Esophagus muscularis mucosa (tissue), 4 donors: ENCODE measurements around the gene IL37. TPM values are rescaled to one million over a fixed set of nuclear protein-coding genes. Genes with fewer than 3 reads are reported as not detected.
A peak's percentile ranks its signal among the peaks of the same experiment; 100 is the strongest.

Source experiments
- DNase-seq: peaks from one replicate; pipeline ENCODE4 v3.0.0-alpha.2; 2017; ENCODE audit errors: extremely low spot score
- H3K27ac ChIP-seq, 4 donors: fragments of 200-600 bp; sonication (generic); replicated peaks in 1 of 4; 1 replicate in 3 of 4; 2 replicates in 1 of 4; pipeline ENCODE4 v1.5.1; 2016 to 2019; ENCODE audit warnings: mild to moderate bottlenecking in 1 of 4
- H3K27me3 ChIP-seq, 4 donors: fragments of 200-600 bp; sonication (generic); one replicate each; pipeline versions ENCODE4 v1.5.1 to v1.6.0; 2016 to 2019
- H3K36me3 ChIP-seq, 4 donors: fragments of 200-600 bp; sonication (generic); one replicate each; pipeline ENCODE4 v1.5.1; 2016 to 2019
- H3K4me1 ChIP-seq, 4 donors: fragments of 200-600 bp; sonication (generic); one replicate each; pipeline ENCODE4 v1.5.1; 2016 to 2019
- H3K4me3 ChIP-seq, 4 donors: fragments of 200-600 bp; sonication (generic); 1 replicate in 2 of 4; 2 replicates in 2 of 4; pipeline ENCODE4 v1.5.1; 2016 to 2019; ENCODE audit warnings: mild to moderate bottlenecking in 4 of 4, moderate library complexity in 1 of 4
- H3K9me3 ChIP-seq, 4 donors: fragments of 200-600 bp; sonication (generic); 1 replicate in 3 of 4; 2 replicates in 1 of 4; pipeline ENCODE4 v1.5.1; 2016 to 2019
- EP300 ChIP-seq: sonication (generic); formaldehyde crosslinking; IDR thresholded peaks from one replicate; pipeline ENCODE4 v1.6.1; 2017; ENCODE audit warnings: antibody characterized with exemption
- POLR2A ChIP-seq: fragments of 450-650 bp; IDR thresholded peaks from one replicate; pipeline ENCODE4 v1.6.1; 2017; ENCODE audit warnings: antibody characterized with exemption, moderate library complexity, mild to moderate bottlenecking, low read depth
- POLR2AphosphoS5 ChIP-seq, 2 donors: sonication (generic); formaldehyde crosslinking; IDR thresholded peaks; one replicate each; pipeline ENCODE4 v1.6.1; 2017; ENCODE audit warnings: antibody characterized with exemption in 2 of 2
- WGBS: methylation state at CpG from one replicate; pipeline ENCODE4 v1.1.5; 2018; 5-methylcytosine and 5-hydroxymethylcytosine counted together
- intact Hi-C: fragments of 100-400 bp; cut with DNase I; formaldehyde crosslinking; loops from one replicate; pipeline ENCODE4 v1.15.1; 2023
- total RNA-seq, 4 donors: library from RNA; depleted of rRNA; stranded (reverse); fragments of >200 nt; gene quantifications; one replicate each; pipeline versions ENCODE4 v1.1.0 to v1.2.1, GENCODE V29; 2016
- TF ChIP-seq, protein P1 (sequence below), 3 experiments: fragments of 200-600 bp in 2 of 3; fragments of 450-650 bp in 1 of 3; sonication (generic) in 2 of 3; IDR thresholded peaks; one replicate each; pipeline ENCODE4 v1.5.1; 2017 to 2019; ENCODE audit warnings: antibody characterized with exemption in 3 of 3, mild to moderate bottlenecking in 2 of 3, moderate library complexity in 1 of 3

Gene IL37
- total RNA-seq, 4 donors from 2014 or later, result not detected

DNA sequence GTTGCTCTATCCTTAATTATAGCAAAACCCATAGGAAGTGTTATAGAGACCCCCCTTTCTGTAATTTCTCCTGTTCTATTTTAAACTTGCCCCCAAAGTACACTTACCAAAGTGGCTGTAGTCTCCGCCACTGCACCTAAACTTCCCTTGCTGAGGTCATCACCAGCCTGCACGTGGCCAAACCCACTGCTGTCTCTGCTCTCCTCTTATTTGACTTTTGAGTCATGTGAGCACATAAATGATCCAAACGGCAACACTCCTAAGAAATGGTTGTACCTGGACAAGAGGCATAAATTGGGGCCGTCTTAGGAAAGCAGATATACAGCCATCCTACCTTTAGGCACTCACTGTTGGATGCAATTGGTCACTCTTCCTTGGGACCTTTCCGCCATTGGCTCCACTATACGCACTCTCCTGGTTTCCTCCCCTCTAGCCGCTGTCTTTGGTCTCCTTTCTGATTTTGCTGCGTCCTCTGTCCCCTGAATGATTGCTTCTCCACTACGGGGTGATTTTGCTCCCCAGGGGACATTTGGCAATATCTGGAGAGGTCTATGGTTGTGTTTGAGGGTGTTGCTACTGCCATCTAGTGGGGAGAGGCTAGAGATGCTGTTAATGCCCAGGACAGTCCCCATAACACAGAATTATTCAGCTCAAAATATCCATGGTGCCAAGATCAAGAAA lies 47.6 kb downstream of the IL37 start:
- peak; percentile 74 for DNase-seq
- H3K27me3 ChIP-seq, result peaks cover 0 to 6% (median 0%) of the 10 kb centered on the region in 4 donors

DNA sequence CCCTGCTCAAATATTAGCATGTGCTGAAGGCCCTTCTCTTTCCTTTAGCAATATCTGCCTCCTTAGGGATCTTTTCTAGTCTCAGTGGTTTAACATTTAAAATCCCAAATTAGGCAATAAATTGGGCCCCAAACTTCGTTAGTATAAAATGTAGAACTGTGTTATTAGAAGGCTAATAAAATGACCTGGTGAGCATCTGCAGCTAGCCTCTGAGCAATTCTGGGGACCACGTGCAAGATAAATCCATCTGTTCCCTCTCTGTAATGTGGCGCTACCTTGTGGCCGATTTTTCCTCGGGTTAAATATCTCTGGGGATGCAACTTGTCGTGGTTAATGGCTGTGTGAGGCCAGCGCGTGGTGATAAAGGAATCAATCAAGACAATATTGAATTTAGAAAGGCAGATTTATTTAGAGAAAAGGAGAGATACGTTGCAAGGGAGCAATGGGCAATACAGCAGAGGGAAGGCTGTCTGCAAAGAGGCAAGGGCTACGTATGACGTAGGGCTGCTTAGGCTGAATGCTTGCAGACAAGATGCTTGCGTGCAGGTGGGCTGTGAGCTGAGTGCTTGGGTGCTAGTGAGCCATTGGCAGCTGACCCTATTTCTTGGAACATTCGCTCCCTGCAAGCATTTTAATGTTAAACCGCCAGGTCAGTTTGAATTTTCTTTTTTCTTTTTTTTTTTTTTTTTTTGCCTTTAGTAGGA lies 48.3 kb downstream of the IL37 start:
- Histone ChIP-seq H3K9me3 (no peaks in the 10 kb centered on the region), H3K36me3 (no peaks in the 10 kb centered on the region), H3K4me3 (no peak overlapping the region), H3K27me3 (peaks cover 0 to 6% (median 0%) of the 10 kb centered on the region in 4 donors), H3K27ac (no peak overlapping the region), H3K4me1 (no peaks in the 10 kb centered on the region)
- peak; percentile 57 for DNase-seq
- intact Hi-C loops, result loop anchor here (5.0 to 10.0 kb wide), 2 partner anchors 207 to 354 kb away; no protein-coding TSS in a partner anchor
- TF ChIP-seq EP300, result no peak
- TF ChIP-seq, protein P1, sequence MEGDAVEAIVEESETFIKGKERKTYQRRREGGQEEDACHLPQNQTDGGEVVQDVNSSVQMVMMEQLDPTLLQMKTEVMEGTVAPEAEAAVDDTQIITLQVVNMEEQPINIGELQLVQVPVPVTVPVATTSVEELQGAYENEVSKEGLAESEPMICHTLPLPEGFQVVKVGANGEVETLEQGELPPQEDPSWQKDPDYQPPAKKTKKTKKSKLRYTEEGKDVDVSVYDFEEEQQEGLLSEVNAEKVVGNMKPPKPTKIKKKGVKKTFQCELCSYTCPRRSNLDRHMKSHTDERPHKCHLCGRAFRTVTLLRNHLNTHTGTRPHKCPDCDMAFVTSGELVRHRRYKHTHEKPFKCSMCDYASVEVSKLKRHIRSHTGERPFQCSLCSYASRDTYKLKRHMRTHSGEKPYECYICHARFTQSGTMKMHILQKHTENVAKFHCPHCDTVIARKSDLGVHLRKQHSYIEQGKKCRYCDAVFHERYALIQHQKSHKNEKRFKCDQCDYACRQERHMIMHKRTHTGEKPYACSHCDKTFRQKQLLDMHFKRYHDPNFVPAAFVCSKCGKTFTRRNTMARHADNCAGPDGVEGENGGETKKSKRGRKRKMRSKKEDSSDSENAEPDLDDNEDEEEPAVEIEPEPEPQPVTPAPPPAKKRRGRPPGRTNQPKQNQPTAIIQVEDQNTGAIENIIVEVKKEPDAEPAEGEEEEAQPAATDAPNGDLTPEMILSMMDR (IDR thresholded peaks at IDR 0.05), result peak in 1 of 3 experiments; percentile 6
- 73% methylated on average over 14 of the region's 14 CpGs for WGBS

More for the DNA sequence above, 47.6 kb downstream of the IL37 start:
- no peaks in the 10 kb centered on the region for H3K9me3 ChIP-seq
- intact Hi-C loops, result loop anchor here (5.0 to 10.0 kb wide), 2 partner anchors 206 to 354 kb away; no protein-coding TSS in a partner anchor
- H3K4me3 ChIP-seq, result no peak overlapping the region
- no peaks in the 10 kb centered on the region for H3K36me3 ChIP-seq
- H3K27ac ChIP-seq, result no peak overlapping the region
- no peaks in the 10 kb centered on the region for H3K4me1 ChIP-seq
- no peak for TF ChIP-seq POLR2A
- TF ChIP-seq, protein P1 (IDR thresholded peaks at IDR 0.05), result peak; percentile 44 to 81 (median 48)
- 53% methylated on average over 9 of the region's 9 CpGs for WGBS

DNA sequence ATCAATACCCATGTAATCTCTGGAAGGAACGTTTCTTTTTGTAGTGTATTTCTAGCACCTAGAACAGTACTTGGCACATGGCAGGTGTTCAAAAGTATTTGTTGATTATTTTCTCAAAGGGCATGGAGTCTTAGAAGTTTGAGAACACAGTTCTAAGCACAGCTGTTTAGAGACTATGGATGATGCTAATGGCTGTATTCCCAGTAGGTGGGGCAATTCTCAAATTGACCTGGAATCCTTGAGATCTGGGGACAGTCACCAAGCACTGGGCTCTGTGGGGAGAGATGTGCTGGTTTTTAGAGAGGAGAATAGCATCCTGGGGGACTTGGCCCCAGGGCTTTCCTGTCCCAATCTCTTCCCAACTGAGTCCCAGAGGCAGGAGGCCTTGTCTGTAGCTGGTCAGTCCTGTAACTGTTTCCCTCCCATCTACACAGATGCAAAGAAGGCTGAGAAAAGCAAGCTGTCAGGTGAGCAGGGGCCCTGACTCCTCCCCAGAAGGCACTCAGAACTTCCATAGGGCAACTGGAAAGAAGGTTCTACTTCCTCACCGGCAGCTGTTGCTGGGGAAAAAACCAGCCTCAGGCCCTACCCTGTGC lies 49.4 kb downstream of the IL37 start:
- TF ChIP-seq EP300 (no peak), POLR2AphosphoS5 (IDR thresholded peaks at IDR 0.05) (no peak), POLR2A (no peak)
- TF ChIP-seq, protein P1 (IDR thresholded peaks at IDR 0.05), result no peak
- no peak overlapping the region for H3K4me3 ChIP-seq
- WGBS, result 59% methylated on average over 1 of the region's 2 CpGs
- H3K4me1 ChIP-seq, result no peaks in the 10 kb centered on the region
- no peaks in the 10 kb centered on the region for H3K36me3 ChIP-seq
- no peaks in the 10 kb centered on the region for H3K9me3 ChIP-seq
- no peak overlapping the region for H3K27ac ChIP-seq
- peaks cover 0 to 6% (median 0%) of the 10 kb centered on the region in 4 donors for H3K27me3 ChIP-seq
- intact Hi-C loops, result no loop called here
- peak; percentile 60 for DNase-seq

DNA sequence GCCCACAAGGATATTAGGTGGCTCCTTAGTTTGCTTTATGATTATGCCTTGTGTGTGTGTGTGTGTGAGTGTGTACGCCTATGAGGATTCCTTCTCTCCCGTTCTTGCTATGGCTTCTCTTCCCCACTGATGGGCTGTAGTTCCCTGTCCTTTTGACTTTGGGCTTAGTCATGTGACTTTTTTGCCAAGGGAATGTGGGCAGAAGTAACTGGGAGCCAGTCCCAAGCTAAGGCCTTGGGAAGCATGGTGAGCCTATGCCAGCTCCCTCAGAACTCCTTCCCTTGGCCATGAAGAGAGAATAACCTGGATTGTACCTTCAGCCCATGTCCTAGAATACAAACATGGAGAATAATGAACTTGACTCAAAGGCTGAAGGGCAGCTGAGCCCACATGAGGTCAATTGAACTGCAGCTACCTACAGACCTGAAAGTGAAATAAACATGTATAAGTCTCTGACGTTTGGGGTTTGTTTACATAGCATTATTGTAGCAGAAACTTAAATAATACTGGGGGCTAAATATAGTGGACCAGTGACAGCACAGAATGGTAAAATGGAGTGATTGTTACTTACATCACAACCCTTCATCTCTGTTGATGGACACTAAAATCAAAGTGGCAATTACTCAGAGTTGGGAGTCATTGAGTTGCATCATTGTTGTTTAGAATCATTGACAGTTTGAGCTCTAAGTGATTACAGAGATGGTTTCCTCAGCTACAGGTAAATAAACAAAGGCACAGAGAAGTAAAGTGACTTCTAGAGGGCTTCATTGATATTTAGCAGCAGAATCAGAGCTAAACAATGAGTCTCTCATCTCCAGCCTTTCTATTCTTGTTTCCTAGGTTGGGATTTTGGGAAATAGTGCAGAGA lies 51.6 kb downstream of the IL37 start:
- H3K36me3 ChIP-seq, result no peaks in the 10 kb centered on the region
- H3K4me1 ChIP-seq, result no peaks in the 10 kb centered on the region
- H3K27me3 ChIP-seq, result peaks cover 0 to 6% (median 0%) of the 10 kb centered on the region in 4 donors
- intact Hi-C loops, result no loop called here
- DNase-seq, result peak; percentile 45
- H3K4me3 ChIP-seq, result no peak overlapping the region
- H3K27ac ChIP-seq, result no peak overlapping the region
- TF ChIP-seq POLR2A, result no peak
- TF ChIP-seq POLR2AphosphoS5 (IDR thresholded peaks at IDR 0.05), result no peak
- TF ChIP-seq, protein P1 (IDR thresholded peaks at IDR 0.05), result no peak
- TF ChIP-seq EP300, result no peak
- WGBS, result 70% methylated on average over 3 of the region's 3 CpGs
- H3K9me3 ChIP-seq, result no peaks in the 10 kb centered on the region
